ENCODE results near the gene LAG3.

The LAG3 gene

GRCh38 chr12:6823182-6824084, 51.1 kb downstream of the LAG3 start:
- CTCF ChIA-PET, result interaction anchor here (0.5 to 2.7 kb wide), 4 partner anchors 10 to 128 kb away, joined by 3 to 20 read pairs (median 6); partner anchors contain the start of gene MLF2
- no peak overlapping the region for H3K27ac ChIP-seq
- no peak for DNase-seq (ENCODE audit: low spot score)
- POLR2A ChIA-PET (ENCODE audit: low non-redundant PET), result no interaction called here
- no peak for TF ChIP-seq CTCF (conservative IDR thresholded peaks at IDR 0.05; ENCODE audit: low read depth)

- TF ChIP-seq CTCF (conservative IDR thresholded peaks at IDR 0.05; ENCODE audit: low read depth), result no peak
- POLR2A ChIA-PET (ENCODE audit: low non-redundant PET), result no interaction called here
- DNase-seq (ENCODE audit: low spot score), result no peak
- CTCF ChIA-PET, result interaction anchor here (0.5 to 2.7 kb wide), 6 partner anchors 11 to 129 kb away, joined by 3 to 20 read pairs (median 3); partner anchors contain the start of genes MLF2 and PTMS
- no peak overlapping the region for H3K27ac ChIP-seq
Measured at GRCh38 chr12:6824085-6824775, 51.9 kb downstream of the LAG3 start.

- no peak overlapping the region for H3K27ac ChIP-seq
- no peak for DNase-seq (ENCODE audit: low spot score)
- TF ChIP-seq CTCF (conservative IDR thresholded peaks at IDR 0.05; ENCODE audit: low read depth), result no peak
- ChIA-PET POLR2A (ENCODE audit: low non-redundant PET) (no interaction called here), CTCF (interaction anchor here (0.5 to 2.7 kb wide), 7 partner anchors 10 to 291 kb away, joined by 3 to 20 read pairs (median 3); partner anchors contain the start of genes GAPDH, MLF2 and PTMS)
Measured at GRCh38 chr12:6824901-6825381, 52.6 kb downstream of the LAG3 start.

- peak; percentile 64 for DNase-seq (ENCODE audit: low spot score)
- peak; percentile 64 for TF ChIP-seq CTCF (conservative IDR thresholded peaks at IDR 0.05; ENCODE audit: low read depth)
- no peak overlapping the region for H3K27ac ChIP-seq
- ChIA-PET POLR2A (ENCODE audit: low non-redundant PET) (no interaction called here), CTCF (interaction anchor here (0.5 to 2.7 kb wide), 7 partner anchors 9 to 291 kb away, joined by 3 to 20 read pairs (median 3); partner anchors contain the start of genes GAPDH, MLF2 and PTMS)
Measured at GRCh38 chr12:6825398-6826124, 53.2 kb downstream of the LAG3 start.

- POLR2A ChIA-PET (ENCODE audit: low non-redundant PET), result no interaction called here
- peak overlapping the region; percentile 78; the same call in 1 of the 2 replicates for H3K27ac ChIP-seq
- DNase-seq (ENCODE audit: low spot score), result no peak
- CTCF ChIA-PET, result interaction anchor here (2.7 kb wide), 1 partner anchor 73 kb away, joined by 20 read pairs; the partner anchor contains the start of gene MLF2
- TF ChIP-seq CTCF (conservative IDR thresholded peaks at IDR 0.05; ENCODE audit: low read depth), result no peak
Measured at GRCh38 chr12:6826125-6826733, 53.9 kb downstream of the LAG3 start.

Measured in RWPE1 (cell line).